Measurements from ENCODE around the gene TSR3.

The TSR3 gene

GRCh38 chr16:1389762-1390161 is 38.1 kb upstream of the TSR3 start:
- H3K4me1 ChIP-seq (ENCODE audit: control insufficient read depth, insufficient read depth, low read length): no peaks in the 10 kb centered on the region

GRCh38 chr16:1387331-1387730 is 35.7 kb upstream of the TSR3 start:
- Histone ChIP-seq H3K9ac (ENCODE audit: low read length) (no peak overlapping the region), H3K4me3 (ENCODE audit: low read depth, low read length) (no peak overlapping the region), H3K4me1 (ENCODE audit: control insufficient read depth, insufficient read depth, low read length) (no peaks in the 10 kb centered on the region), H3K27me3 (ENCODE audit: control insufficient read depth, insufficient read depth, low read length) (no peaks in the 10 kb centered on the region), H3K27ac (ENCODE audit: low read depth, low read length) (no peak overlapping the region), H3K9me3 (ENCODE audit: control insufficient read depth, insufficient read depth, low read depth, low read length) (no peaks in the 10 kb centered on the region), H3K36me3 (ENCODE audit: control insufficient read depth, insufficient read depth, low read length) (peaks cover 29% of the 10 kb centered on the region)

More at GRCh38 chr16:1389762-1390161, 38.1 kb upstream of the TSR3 start:
- no peak overlapping the region for H3K27ac ChIP-seq (ENCODE audit: low read depth, low read length)
- H3K36me3 ChIP-seq (ENCODE audit: control insufficient read depth, insufficient read depth, low read length): peaks cover 39% of the 10 kb centered on the region
- H3K9me3 ChIP-seq (ENCODE audit: control insufficient read depth, insufficient read depth, low read depth, low read length): no peaks in the 10 kb centered on the region
- H3K4me3 ChIP-seq (ENCODE audit: low read depth, low read length): no peak overlapping the region
- H3K27me3 ChIP-seq (ENCODE audit: control insufficient read depth, insufficient read depth, low read length): no peaks in the 10 kb centered on the region
- no peak overlapping the region for H3K9ac ChIP-seq (ENCODE audit: low read length)

- H3K27me3 ChIP-seq (ENCODE audit: control insufficient read depth, insufficient read depth, low read length): no peaks in the 10 kb centered on the region
Measured at GRCh38 chr16:1385232-1385631, 33.6 kb upstream of the TSR3 start.

GRCh38 chr16:1383556-1383955 is 31.9 kb upstream of the TSR3 start:
- no peak overlapping the region for H3K4me3 ChIP-seq (ENCODE audit: low read depth, low read length)
- no peak overlapping the region for H3K27ac ChIP-seq (ENCODE audit: low read depth, low read length)
- H3K36me3 ChIP-seq (ENCODE audit: control insufficient read depth, insufficient read depth, low read length): peaks cover 14% of the 10 kb centered on the region
- no peaks in the 10 kb centered on the region for H3K9me3 ChIP-seq (ENCODE audit: control insufficient read depth, insufficient read depth, low read depth, low read length)
- peaks cover 6% of the 10 kb centered on the region for H3K4me1 ChIP-seq (ENCODE audit: control insufficient read depth, insufficient read depth, low read length)
- no peaks in the 10 kb centered on the region for H3K27me3 ChIP-seq (ENCODE audit: control insufficient read depth, insufficient read depth, low read length)
- H3K9ac ChIP-seq (ENCODE audit: low read length): no peak overlapping the region

More at GRCh38 chr16:1385232-1385631, 33.6 kb upstream of the TSR3 start:
- H3K27ac ChIP-seq (ENCODE audit: low read depth, low read length): no peak overlapping the region
- H3K9ac ChIP-seq (ENCODE audit: low read length): no peak overlapping the region
- no peak overlapping the region for H3K4me3 ChIP-seq (ENCODE audit: low read depth, low read length)
- H3K36me3 ChIP-seq (ENCODE audit: control insufficient read depth, insufficient read depth, low read length): peaks cover 23% of the 10 kb centered on the region
- no peaks in the 10 kb centered on the region for H3K9me3 ChIP-seq (ENCODE audit: control insufficient read depth, insufficient read depth, low read depth, low read length)
- H3K4me1 ChIP-seq (ENCODE audit: control insufficient read depth, insufficient read depth, low read length): peaks cover 2% of the 10 kb centered on the region

GRCh38 chr16:1381612-1382406 is 30.1 kb upstream of the TSR3 start:
- Histone ChIP-seq H3K4me1 (ENCODE audit: control insufficient read depth, insufficient read depth, low read length) (peaks cover 16% of the 10 kb centered on the region), H3K36me3 (ENCODE audit: control insufficient read depth, insufficient read depth, low read length) (peaks cover 11% of the 10 kb centered on the region; the same call in 1 of the 2 replicates), H3K4me3 (ENCODE audit: low read depth, low read length) (no peak overlapping the region), H3K9ac (ENCODE audit: low read length) (no peak overlapping the region), H3K27me3 (ENCODE audit: control insufficient read depth, insufficient read depth, low read length) (no peaks in the 10 kb centered on the region), H3K9me3 (ENCODE audit: control insufficient read depth, insufficient read depth, low read depth, low read length) (no peaks in the 10 kb centered on the region), H3K27ac (ENCODE audit: low read depth, low read length) (no peak overlapping the region)

GRCh38 chr16:1380195-1380594 is 28.5 kb upstream of the TSR3 start:
- no peaks in the 10 kb centered on the region for H3K27me3 ChIP-seq (ENCODE audit: control insufficient read depth, insufficient read depth, low read length)
- H3K27ac ChIP-seq (ENCODE audit: low read depth, low read length): no peak overlapping the region
- H3K9me3 ChIP-seq (ENCODE audit: control insufficient read depth, insufficient read depth, low read depth, low read length): no peaks in the 10 kb centered on the region
- H3K4me1 ChIP-seq (ENCODE audit: control insufficient read depth, insufficient read depth, low read length): peaks cover 16% of the 10 kb centered on the region
- H3K4me3 ChIP-seq (ENCODE audit: low read depth, low read length): peak overlapping the region; percentile 86
- peaks cover 22% of the 10 kb centered on the region for H3K36me3 ChIP-seq (ENCODE audit: control insufficient read depth, insufficient read depth, low read length)
- no peak overlapping the region for H3K9ac ChIP-seq (ENCODE audit: low read length)

- no peaks in the 10 kb centered on the region for H3K27me3 ChIP-seq (ENCODE audit: control insufficient read depth, insufficient read depth, low read length)
- peaks cover 16% of the 10 kb centered on the region for H3K4me1 ChIP-seq (ENCODE audit: control insufficient read depth, insufficient read depth, low read length)
- H3K9me3 ChIP-seq (ENCODE audit: control insufficient read depth, insufficient read depth, low read depth, low read length): no peaks in the 10 kb centered on the region
- H3K9ac ChIP-seq (ENCODE audit: low read length): peak overlapping the region; percentile 97
- peak overlapping the region; percentile 86 for H3K4me3 ChIP-seq (ENCODE audit: low read depth, low read length)
- H3K36me3 ChIP-seq (ENCODE audit: control insufficient read depth, insufficient read depth, low read length): peaks cover 20% of the 10 kb centered on the region
- peak overlapping the region; percentile 99 for H3K27ac ChIP-seq (ENCODE audit: low read depth, low read length)
Measured at GRCh38 chr16:1379304-1380076, 27.8 kb upstream of the TSR3 start.

- no peaks in the 10 kb centered on the region for H3K27me3 ChIP-seq (ENCODE audit: control insufficient read depth, insufficient read depth, low read length)
- H3K4me3 ChIP-seq (ENCODE audit: low read depth, low read length): peak overlapping the region; percentile 86
- peaks cover 16% of the 10 kb centered on the region for H3K4me1 ChIP-seq (ENCODE audit: control insufficient read depth, insufficient read depth, low read length)
- H3K36me3 ChIP-seq (ENCODE audit: control insufficient read depth, insufficient read depth, low read length): peaks cover 20% of the 10 kb centered on the region
- H3K27ac ChIP-seq (ENCODE audit: low read depth, low read length): peak overlapping the region; percentile 99
- H3K9me3 ChIP-seq (ENCODE audit: control insufficient read depth, insufficient read depth, low read depth, low read length): no peaks in the 10 kb centered on the region
- peak overlapping the region; percentile 97 for H3K9ac ChIP-seq (ENCODE audit: low read length)
Measured at GRCh38 chr16:1378804-1379303, 27.2 kb upstream of the TSR3 start.

- H3K27ac ChIP-seq (ENCODE audit: low read depth, low read length): peak overlapping the region; percentile 99; the same call in 1 of the 2 replicates
- peak overlapping the region; percentile 97 for H3K9ac ChIP-seq (ENCODE audit: low read length)
- H3K4me1 ChIP-seq (ENCODE audit: control insufficient read depth, insufficient read depth, low read length): peaks cover 16% of the 10 kb centered on the region
- no peaks in the 10 kb centered on the region for H3K9me3 ChIP-seq (ENCODE audit: control insufficient read depth, insufficient read depth, low read depth, low read length)
- no peaks in the 10 kb centered on the region for H3K27me3 ChIP-seq (ENCODE audit: control insufficient read depth, insufficient read depth, low read length)
- peak overlapping the region; percentile 86 for H3K4me3 ChIP-seq (ENCODE audit: low read depth, low read length)
- H3K36me3 ChIP-seq (ENCODE audit: control insufficient read depth, insufficient read depth, low read length): peaks cover 17% of the 10 kb centered on the region
Measured at GRCh38 chr16:1378087-1378803, 26.6 kb upstream of the TSR3 start.

- peaks cover 16% of the 10 kb centered on the region for H3K36me3 ChIP-seq (ENCODE audit: control insufficient read depth, insufficient read depth, low read length)
- H3K27ac ChIP-seq (ENCODE audit: low read depth, low read length): no peak overlapping the region
Measured at GRCh38 chr16:1377406-1378010, 25.8 kb upstream of the TSR3 start.

More at GRCh38 chr16:1377406-1378010, 25.8 kb upstream of the TSR3 start:
- Histone ChIP-seq H3K4me1 (ENCODE audit: control insufficient read depth, insufficient read depth, low read length) (peaks cover 16% of the 10 kb centered on the region), H3K9ac (ENCODE audit: low read length) (no peak overlapping the region), H3K9me3 (ENCODE audit: control insufficient read depth, insufficient read depth, low read depth, low read length) (no peaks in the 10 kb centered on the region), H3K27me3 (ENCODE audit: control insufficient read depth, insufficient read depth, low read length) (no peaks in the 10 kb centered on the region), H3K4me3 (ENCODE audit: low read depth, low read length) (peak overlapping the region; percentile 86)
